ACHN (cell line): Measurements from ENCODE around the gene FBXO30.

Experiments
- DNase-seq: peaks from one replicate; pipeline ENCODE4 v3.0.0-alpha.2; 2015
- in situ Hi-C: cut with HindIII; loops from 2 replicates; pipeline ENCODE4 v1.10.0; 2017; ENCODE audit warnings: low sequenced_read_pairs, low pct_ligation_motif_present, low pct_unique_long_range_greater_than_20kb

Gene FBXO30

GRCh38 chr6:145824344-145824743, 9.7 kb upstream of the FBXO30 start:
- in situ Hi-C loops, result no loop called here

GRCh38 chr6:145823328-145823944, 8.8 kb upstream of the FBXO30 start:
- in situ Hi-C loops, result no loop called here
- no peak for DNase-seq

More at GRCh38 chr6:145824344-145824743, 9.7 kb upstream of the FBXO30 start:
- DNase-seq, result no peak

GRCh38 chr6:145822456-145822855, 7.9 kb upstream of the FBXO30 start:
- no peak for DNase-seq
- in situ Hi-C loops, result no loop called here

GRCh38 chr6:145819994-145820393, 5.4 kb upstream of the FBXO30 start:
- DNase-seq, result no peak
- in situ Hi-C loops, result no loop called here

GRCh38 chr6:145818796-145819195, 4.2 kb upstream of the FBXO30 start:
- in situ Hi-C loops, result no loop called here
- DNase-seq, result no peak

GRCh38 chr6:145816392-145816791, 1.8 kb upstream of the FBXO30 start:
- in situ Hi-C loops, result no loop called here
- no peak for DNase-seq

- in situ Hi-C loops, result no loop called here
- DNase-seq, result peak; percentile 23
Measured at GRCh38 chr6:145815309-145816274, 997 bp upstream of the FBXO30 start.

- in situ Hi-C loops, result no loop called here
- peak; percentile 48 for DNase-seq
Measured at GRCh38 chr6:145814035-145814500, 527 bp downstream of the FBXO30 start.

- peak; percentile 35 for DNase-seq
- in situ Hi-C loops, result no loop called here
Measured at GRCh38 chr6:145813285-145814034, 1.1 kb downstream of the FBXO30 start.

GRCh38 chr6:145811741-145812140, 2.9 kb downstream of the FBXO30 start:
- no peak for DNase-seq
- in situ Hi-C loops, result no loop called here

- in situ Hi-C loops, result no loop called here
- DNase-seq, result no peak
Measured at GRCh38 chr6:145809785-145810184, 4.8 kb downstream of the FBXO30 start.

GRCh38 chr6:145809211-145809610, 5.4 kb downstream of the FBXO30 start:
- in situ Hi-C loops, result no loop called here
- DNase-seq, result no peak

- in situ Hi-C loops, result no loop called here
- DNase-seq, result no peak
Measured at GRCh38 chr6:145808239-145808638, 6.4 kb downstream of the FBXO30 start.

GRCh38 chr6:145802141-145802540, 12.5 kb downstream of the FBXO30 start:
- no peak for DNase-seq
- in situ Hi-C loops, result no loop called here

GRCh38 chr6:145801021-145801420, 13.6 kb downstream of the FBXO30 start:
- no peak for DNase-seq
- in situ Hi-C loops, result no loop called here

GRCh38 chr6:145798530-145798929, 16.1 kb downstream of the FBXO30 start:
- in situ Hi-C loops, result no loop called here
- DNase-seq, result no peak

GRCh38 chr6:145789443-145789842, 25.2 kb downstream of the FBXO30 start:
- in situ Hi-C loops, result no loop called here
- no peak for DNase-seq

- in situ Hi-C loops, result no loop called here
- no peak for DNase-seq
Measured at GRCh38 chr6:145787688-145788087, 26.9 kb downstream of the FBXO30 start.

GRCh38 chr6:145784683-145785082, 29.9 kb downstream of the FBXO30 start:
- no peak for DNase-seq
- in situ Hi-C loops, result no loop called here
